SK-N-SH (cell line): ENCODE results near the gene SIDT1. TPM values are rescaled to one million over a fixed set of nuclear protein-coding genes. Genes with fewer than 3 reads are reported as not detected.

Experiments
- CTCF ChIA-PET: fragments of 300-600, 350-600 bp; formaldehyde crosslinking; extraction: SDS; loops from one replicate; lab custom pipeline; 2021; lab: Yijun Ruan, JAX
- POLR2A ChIA-PET: fragments of 350-600 bp; sonication (Branson Sonifier 250); formaldehyde crosslinking; extraction: SDS; loops from one replicate; lab custom pipeline; 2020; ENCODE audit warnings: antibody characterized with exemption, inconsistent platforms; lab: Yijun Ruan, JAX
- DNase-seq: peaks from one replicate; pipeline ENCODE4 v3.0.0; 2012
- H2AFZ ChIP-seq: fragments of 200-600 bp; sonication (generic); 2 replicates; pipeline ENCODE4 v1.8.1; 2016; ENCODE audit warnings: antibody characterized with exemption, mild to moderate bottlenecking, low read depth
- H3F3A ChIP-seq: fragments of 200-600 bp; sonication (generic); replicated peaks from 2 replicates; pipeline ENCODE3; 2016; ENCODE audit warnings: antibody characterized with exemption, mild to moderate bottlenecking; ENCODE audit not compliant: insufficient read depth
- H3K27ac ChIP-seq, 2 experiments: fragments of 200-500 bp in 1 of 2; fragments of 200-600 bp in 1 of 2; sonication (Bioruptor generic) in 1 of 2; sonication (generic), shearing (Covaris generic) in 1 of 2; 2 replicates each; pipeline versions ENCODE4 v1.5.1 to v1.6.1; 2014 to 2016; ENCODE audit warnings: low read depth in 2 of 2, inconsistent platforms in 1 of 2, low read length in 1 of 2, mild to moderate bottlenecking in 1 of 2, mixed read lengths in 1 of 2
- H3K27me3 ChIP-seq: fragments of 200-600 bp; sonication (generic), shearing (Covaris generic); 2 replicates; pipeline ENCODE4 v1.6.1; 2016; ENCODE audit warnings: mixed run types; ENCODE audit not compliant: insufficient read depth
- H3K36me3 ChIP-seq, 2 experiments: fragments of 200-500 bp in 1 of 2; fragments of 200-600 bp in 1 of 2; sonication (Bioruptor generic) in 1 of 2; sonication (generic) in 1 of 2; replicated peaks in 1 of 2; 2 replicates each; pipeline versions ENCODE3 to v1.5.1; 2014 to 2016; ENCODE audit warnings: low read length in 1 of 2, mild to moderate bottlenecking in 1 of 2; ENCODE audit not compliant: insufficient read depth in 2 of 2, control insufficient read depth in 1 of 2
- H3K4me1 ChIP-seq, 2 experiments: fragments of 200-500 bp in 1 of 2; fragments of 200-600 bp in 1 of 2; sonication (Bioruptor generic) in 1 of 2; sonication (generic), shearing (Covaris generic) in 1 of 2; 2 replicates each; pipeline versions ENCODE4 v1.5.1 to v1.6.1; 2014 to 2016; ENCODE audit warnings: low read depth in 1 of 2, low read length in 1 of 2, mixed run types in 1 of 2; ENCODE audit not compliant: insufficient read depth in 2 of 2, control insufficient read depth in 1 of 2
- H3K4me2 ChIP-seq: fragments of 200-600 bp; sonication (generic), shearing (Covaris generic); 2 replicates; pipeline ENCODE4 v1.6.1; 2017; ENCODE audit warnings: mixed run types
- H3K4me3 ChIP-seq, 2 experiments: fragments of 200-500 bp in 1 of 2; fragments of 200-600 bp in 1 of 2; sonication (Bioruptor generic) in 1 of 2; sonication (generic), shearing (Covaris generic) in 1 of 2; 2 replicates each; pipeline versions ENCODE4 v1.5.1 to v1.8.1; 2014 to 2016; ENCODE audit warnings: low read depth in 2 of 2, inconsistent platforms in 1 of 2, low read length in 1 of 2, mild to moderate bottlenecking in 1 of 2, mixed read lengths in 1 of 2, moderate library complexity in 1 of 2
- H3K79me2 ChIP-seq: fragments of 200-600 bp; sonication (generic); 2 replicates; pipeline ENCODE4 v1.8.1; 2017; ENCODE audit warnings: mild to moderate bottlenecking; ENCODE audit not compliant: insufficient read depth
- H3K9ac ChIP-seq: fragments of 200-600 bp; sonication (generic); 2 replicates; pipeline ENCODE4 v1.6.1; 2017; ENCODE audit warnings: mixed run types
- H3K9me2 ChIP-seq: fragments of 200-600 bp; sonication (generic); 2 replicates; pipeline ENCODE4 v1.6.1; 2017; ENCODE audit warnings: mixed run types
- H3K9me3 ChIP-seq: fragments of 200-600 bp; sonication (generic); 2 replicates; pipeline ENCODE4 v1.6.1; 2017; ENCODE audit warnings: mixed run types, mild to moderate bottlenecking, moderate library complexity
- H4K20me1 ChIP-seq: fragments of 200-600 bp; sonication (generic); 2 replicates; pipeline ENCODE4 v1.6.1; 2017; ENCODE audit warnings: mild to moderate bottlenecking, mixed run types; ENCODE audit not compliant: insufficient read depth
- CHD2 ChIP-seq: fragments of 150-350 bp; IDR thresholded peaks from 2 replicates; pipeline ENCODE4 v1.6.1; 2018; ENCODE audit warnings: low read length; ENCODE audit not compliant: partially characterized antibody
- EP300 ChIP-seq, 2 experiments: IDR thresholded peaks; 2 replicates each; pipeline versions ENCODE4 v1.4.0 to v1.6.1; 2012; ENCODE audit warnings: borderline replicate concordance in 1 of 2, low read depth in 1 of 2, low read length in 1 of 2
- FOSL2 ChIP-seq: IDR thresholded peaks from 2 replicates; pipeline ENCODE4 v1.4.0; 2012; ENCODE audit warnings: low read depth, mild to moderate bottlenecking, moderate library complexity, borderline replicate concordance
- FOXJ3 ChIP-seq: sonication (generic); formaldehyde crosslinking; IDR thresholded peaks from 2 replicates; pipeline ENCODE4 v1.5.1; 2020; ENCODE audit warnings: mild to moderate bottlenecking, missing genetic modification reagents
- GABPA ChIP-seq: IDR thresholded peaks from 2 replicates; pipeline ENCODE4 v1.4.0; 2012; ENCODE audit warnings: low read depth, mild to moderate bottlenecking
- GATA2 ChIP-seq: sonication (generic); formaldehyde crosslinking; IDR thresholded peaks from 2 replicates; pipeline ENCODE4 v1.5.0; 2020; ENCODE audit warnings: mild to moderate bottlenecking, missing genetic modification reagents
- MEF2A ChIP-seq: IDR thresholded peaks from 2 replicates; pipeline ENCODE4 v1.4.0; 2012; ENCODE audit warnings: low read depth, borderline replicate concordance
- NFIC ChIP-seq: IDR thresholded peaks from 2 replicates; pipeline ENCODE4 v1.4.0; 2012; ENCODE audit warnings: borderline replicate concordance
- SIN3A ChIP-seq: IDR thresholded peaks from 2 replicates; pipeline ENCODE4 v1.6.1; 2012; ENCODE audit warnings: low read depth, mild to moderate bottlenecking, low read length, moderate library complexity, borderline replicate concordance
- TAF1 ChIP-seq: IDR thresholded peaks from 2 replicates; pipeline ENCODE4 v1.6.1; 2012; ENCODE audit warnings: low read depth, mild to moderate bottlenecking, low read length, moderate library complexity, borderline replicate concordance
- TCF12 ChIP-seq: IDR thresholded peaks from 2 replicates; pipeline ENCODE4 v1.4.0; 2012
- TEAD4 ChIP-seq: IDR thresholded peaks from 2 replicates; pipeline ENCODE4 v1.4.0; 2012; ENCODE audit warnings: mild to moderate bottlenecking, borderline replicate concordance; ENCODE audit not compliant: insufficient read depth
- YY1 ChIP-seq: IDR thresholded peaks from 2 replicates; pipeline ENCODE4 v1.4.0; 2012; ENCODE audit warnings: low read depth, mild to moderate bottlenecking
- WGBS: methylation state at CpG from one replicate; pipeline ENCODE4 v1.1.6; 2017; ENCODE audit warnings: low lambda C conversion rate; 5-methylcytosine and 5-hydroxymethylcytosine counted together
- polyA plus RNA-seq, 3 experiments: library from polyadenylated mRNA; depleted of rRNA; stranded (reverse); fragments of >200 nt; gene quantifications; 2 replicates each; pipeline ENCODE4 v1.2.3, GENCODE V29; 2012
- TF ChIP-seq, protein P1 (sequence below): fragments of 150-350 bp; IDR thresholded peaks from 2 replicates; pipeline ENCODE4 v1.6.1; 2016; ENCODE audit warnings: mild to moderate bottlenecking, low read depth, low read length
- TF ChIP-seq, protein P2 (sequence below): IDR thresholded peaks from 2 replicates; pipeline ENCODE4 v1.4.0; 2012; ENCODE audit warnings: low read depth, borderline replicate concordance
- TF ChIP-seq, protein P3 (sequence below): fragments of 150-350 bp; IDR thresholded peaks from 2 replicates; pipeline ENCODE4 v1.6.1; 2017; ENCODE audit warnings: antibody characterized with exemption, low read length, low read depth, borderline replicate concordance
- TF ChIP-seq, protein P4 (sequence below): IDR thresholded peaks from 2 replicates; pipeline ENCODE4 v1.4.0; 2012; ENCODE audit warnings: low read depth
- TF ChIP-seq, protein P5 (sequence below): IDR thresholded peaks from 2 replicates; pipeline ENCODE4 v1.6.1; 2012; ENCODE audit warnings: mild to moderate bottlenecking, low read depth, low read length, moderate library complexity
- TF ChIP-seq, protein P6 (sequence below): fragments of 200-600 bp; sonication (generic); IDR thresholded peaks from 2 replicates; pipeline ENCODE4 v1.6.1; 2017; ENCODE audit warnings: antibody characterized with exemption, mild to moderate bottlenecking, moderate library complexity

The SIDT1 gene
- polyA plus RNA-seq, 1 of the 3 experiments (the other 2 are of a cell fraction), result 0.02 TPM

DNA sequence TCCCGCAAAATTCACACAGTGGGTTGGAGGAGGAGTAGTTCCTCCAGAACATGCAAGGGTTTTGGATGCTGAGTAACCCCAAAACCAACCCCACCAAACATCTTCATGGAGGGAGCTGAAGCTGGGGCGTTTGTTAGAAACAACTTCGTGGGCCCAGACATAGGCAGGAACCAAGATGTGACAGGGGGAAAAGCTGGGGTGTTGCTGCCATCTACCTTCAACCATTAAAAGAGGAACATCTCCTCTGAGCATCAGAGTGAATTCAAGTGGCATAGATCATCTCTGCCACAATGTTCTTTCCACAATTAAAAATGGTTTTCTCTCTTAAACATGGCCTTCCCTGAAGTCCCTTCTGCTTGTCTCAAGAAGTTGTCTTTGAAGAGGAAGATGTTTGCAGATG lies 20.5 kb downstream of the SIDT1 start:
- no peaks in the 10 kb centered on the region for H3K4me1 ChIP-seq
- POLR2A ChIA-PET, result no interaction called here
- H3K27ac ChIP-seq, result no peak overlapping the region
- WGBS, result 47% methylated on average over 3 of the region's 3 CpGs
- no peak for DNase-seq
- no peaks in the 10 kb centered on the region for H3K79me2 ChIP-seq
- H3K4me3 ChIP-seq, result no peak overlapping the region
- H2AFZ ChIP-seq, result no peak overlapping the region
- no peaks in the 10 kb centered on the region for H3F3A ChIP-seq
- no peaks in the 10 kb centered on the region for H3K27me3 ChIP-seq
- TF ChIP-seq TAF1, result no peak
- TF ChIP-seq, protein P1, sequence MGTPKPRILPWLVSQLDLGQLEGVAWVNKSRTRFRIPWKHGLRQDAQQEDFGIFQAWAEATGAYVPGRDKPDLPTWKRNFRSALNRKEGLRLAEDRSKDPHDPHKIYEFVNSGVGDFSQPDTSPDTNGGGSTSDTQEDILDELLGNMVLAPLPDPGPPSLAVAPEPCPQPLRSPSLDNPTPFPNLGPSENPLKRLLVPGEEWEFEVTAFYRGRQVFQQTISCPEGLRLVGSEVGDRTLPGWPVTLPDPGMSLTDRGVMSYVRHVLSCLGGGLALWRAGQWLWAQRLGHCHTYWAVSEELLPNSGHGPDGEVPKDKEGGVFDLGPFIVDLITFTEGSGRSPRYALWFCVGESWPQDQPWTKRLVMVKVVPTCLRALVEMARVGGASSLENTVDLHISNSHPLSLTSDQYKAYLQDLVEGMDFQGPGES, result no peak
- no peak for TF ChIP-seq GABPA
- no peak for TF ChIP-seq YY1
- TF ChIP-seq TCF12, result no peak
- no peak for TF ChIP-seq SIN3A
- TF ChIP-seq, protein P2, sequence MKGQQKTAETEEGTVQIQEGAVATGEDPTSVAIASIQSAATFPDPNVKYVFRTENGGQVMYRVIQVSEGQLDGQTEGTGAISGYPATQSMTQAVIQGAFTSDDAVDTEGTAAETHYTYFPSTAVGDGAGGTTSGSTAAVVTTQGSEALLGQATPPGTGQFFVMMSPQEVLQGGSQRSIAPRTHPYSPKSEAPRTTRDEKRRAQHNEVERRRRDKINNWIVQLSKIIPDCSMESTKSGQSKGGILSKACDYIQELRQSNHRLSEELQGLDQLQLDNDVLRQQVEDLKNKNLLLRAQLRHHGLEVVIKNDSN, result no peak
- TF ChIP-seq, protein P3, sequence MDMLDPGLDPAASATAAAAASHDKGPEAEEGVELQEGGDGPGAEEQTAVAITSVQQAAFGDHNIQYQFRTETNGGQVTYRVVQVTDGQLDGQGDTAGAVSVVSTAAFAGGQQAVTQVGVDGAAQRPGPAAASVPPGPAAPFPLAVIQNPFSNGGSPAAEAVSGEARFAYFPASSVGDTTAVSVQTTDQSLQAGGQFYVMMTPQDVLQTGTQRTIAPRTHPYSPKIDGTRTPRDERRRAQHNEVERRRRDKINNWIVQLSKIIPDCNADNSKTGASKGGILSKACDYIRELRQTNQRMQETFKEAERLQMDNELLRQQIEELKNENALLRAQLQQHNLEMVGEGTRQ, result no peak
- no peak for TF ChIP-seq GATA2 (CRISPR knock-in tag)
- TF ChIP-seq, protein P4, sequence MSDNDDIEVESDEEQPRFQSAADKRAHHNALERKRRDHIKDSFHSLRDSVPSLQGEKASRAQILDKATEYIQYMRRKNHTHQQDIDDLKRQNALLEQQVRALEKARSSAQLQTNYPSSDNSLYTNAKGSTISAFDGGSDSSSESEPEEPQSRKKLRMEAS, result no peak
- TF ChIP-seq TEAD4, result no peak
- no peak for TF ChIP-seq EP300 (IDR thresholded peaks at IDR 0.05; ENCODE audit: borderline replicate concordance in 1 of 2, low read depth in 1 of 2, low read length in 1 of 2)
- no peak for TF ChIP-seq FOXJ3 (CRISPR knock-in tag)
- TF ChIP-seq, protein P5, sequence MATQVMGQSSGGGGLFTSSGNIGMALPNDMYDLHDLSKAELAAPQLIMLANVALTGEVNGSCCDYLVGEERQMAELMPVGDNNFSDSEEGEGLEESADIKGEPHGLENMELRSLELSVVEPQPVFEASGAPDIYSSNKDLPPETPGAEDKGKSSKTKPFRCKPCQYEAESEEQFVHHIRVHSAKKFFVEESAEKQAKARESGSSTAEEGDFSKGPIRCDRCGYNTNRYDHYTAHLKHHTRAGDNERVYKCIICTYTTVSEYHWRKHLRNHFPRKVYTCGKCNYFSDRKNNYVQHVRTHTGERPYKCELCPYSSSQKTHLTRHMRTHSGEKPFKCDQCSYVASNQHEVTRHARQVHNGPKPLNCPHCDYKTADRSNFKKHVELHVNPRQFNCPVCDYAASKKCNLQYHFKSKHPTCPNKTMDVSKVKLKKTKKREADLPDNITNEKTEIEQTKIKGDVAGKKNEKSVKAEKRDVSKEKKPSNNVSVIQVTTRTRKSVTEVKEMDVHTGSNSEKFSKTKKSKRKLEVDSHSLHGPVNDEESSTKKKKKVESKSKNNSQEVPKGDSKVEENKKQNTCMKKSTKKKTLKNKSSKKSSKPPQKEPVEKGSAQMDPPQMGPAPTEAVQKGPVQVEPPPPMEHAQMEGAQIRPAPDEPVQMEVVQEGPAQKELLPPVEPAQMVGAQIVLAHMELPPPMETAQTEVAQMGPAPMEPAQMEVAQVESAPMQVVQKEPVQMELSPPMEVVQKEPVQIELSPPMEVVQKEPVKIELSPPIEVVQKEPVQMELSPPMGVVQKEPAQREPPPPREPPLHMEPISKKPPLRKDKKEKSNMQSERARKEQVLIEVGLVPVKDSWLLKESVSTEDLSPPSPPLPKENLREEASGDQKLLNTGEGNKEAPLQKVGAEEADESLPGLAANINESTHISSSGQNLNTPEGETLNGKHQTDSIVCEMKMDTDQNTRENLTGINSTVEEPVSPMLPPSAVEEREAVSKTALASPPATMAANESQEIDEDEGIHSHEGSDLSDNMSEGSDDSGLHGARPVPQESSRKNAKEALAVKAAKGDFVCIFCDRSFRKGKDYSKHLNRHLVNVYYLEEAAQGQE, result no peak
- no peak for TF ChIP-seq NFIC
- no peak for TF ChIP-seq CHD2
- TF ChIP-seq, protein P6, sequence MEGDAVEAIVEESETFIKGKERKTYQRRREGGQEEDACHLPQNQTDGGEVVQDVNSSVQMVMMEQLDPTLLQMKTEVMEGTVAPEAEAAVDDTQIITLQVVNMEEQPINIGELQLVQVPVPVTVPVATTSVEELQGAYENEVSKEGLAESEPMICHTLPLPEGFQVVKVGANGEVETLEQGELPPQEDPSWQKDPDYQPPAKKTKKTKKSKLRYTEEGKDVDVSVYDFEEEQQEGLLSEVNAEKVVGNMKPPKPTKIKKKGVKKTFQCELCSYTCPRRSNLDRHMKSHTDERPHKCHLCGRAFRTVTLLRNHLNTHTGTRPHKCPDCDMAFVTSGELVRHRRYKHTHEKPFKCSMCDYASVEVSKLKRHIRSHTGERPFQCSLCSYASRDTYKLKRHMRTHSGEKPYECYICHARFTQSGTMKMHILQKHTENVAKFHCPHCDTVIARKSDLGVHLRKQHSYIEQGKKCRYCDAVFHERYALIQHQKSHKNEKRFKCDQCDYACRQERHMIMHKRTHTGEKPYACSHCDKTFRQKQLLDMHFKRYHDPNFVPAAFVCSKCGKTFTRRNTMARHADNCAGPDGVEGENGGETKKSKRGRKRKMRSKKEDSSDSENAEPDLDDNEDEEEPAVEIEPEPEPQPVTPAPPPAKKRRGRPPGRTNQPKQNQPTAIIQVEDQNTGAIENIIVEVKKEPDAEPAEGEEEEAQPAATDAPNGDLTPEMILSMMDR, result no peak
- TF ChIP-seq FOSL2, result no peak
- TF ChIP-seq MEF2A, result no peak
- TF ChIP-seq, all 33 proteins: peak for 0
- CTCF ChIA-PET, result interaction anchor here (0.6 to 2.4 kb wide), 5 partner anchors 8 to 60 kb away, joined by 3 to 10 read pairs (median 3); no protein-coding TSS in a partner anchor
- no peaks in the 10 kb centered on the region for H3K36me3 ChIP-seq
- no peaks in the 10 kb centered on the region for H3K9me2 ChIP-seq
- H3K4me2 ChIP-seq, result no peak overlapping the region
- no peak overlapping the region for H3K9ac ChIP-seq
- H4K20me1 ChIP-seq, result no peaks in the 10 kb centered on the region
- H3K9me3 ChIP-seq, result no peaks in the 10 kb centered on the region
